Panc1 (cell line): ENCODE results near the gene SGCA. TPM values are rescaled to one million over a fixed set of nuclear protein-coding genes. Genes with fewer than 3 reads are reported as not detected.

Experiments
- ATAC-seq: fragments of 200-7000 bp; cut with Tn5 transposase; 2 replicates; pipeline ENCODE4 v1.9.1; 2020; ENCODE audit warnings: mild to moderate bottlenecking, moderate library complexity
- BruUV-seq: library from RNA; stranded (reverse); fragments of 400-500 nt; replicated peaks from 2 replicates; lab custom pipeline; 2021; lab: Mats Ljungman, UMichigan
- CTCF ChIA-PET: fragments of 300-600 bp; sonication (Branson Sonifier 250); formaldehyde crosslinking; loops from one replicate; lab custom pipeline; 2022; ENCODE audit warnings: antibody characterized with exemption; lab: Charles Lee
- POLR2A ChIA-PET: fragments of 300-600 bp; sonication (Branson Sonifier 250); formaldehyde crosslinking; loops from one replicate; lab custom pipeline; 2022; ENCODE audit warnings: antibody characterized with exemption; lab: Charles Lee
- DNase-seq: peaks from one replicate; pipeline ENCODE4 v3.0.0-alpha.2; 2010; ENCODE audit warnings: low read depth, low spot score
- H3K27ac ChIP-seq: 2 replicates; pipeline ENCODE4 v1.5.1; 2011; ENCODE audit warnings: mild to moderate bottlenecking, low read length, inconsistent platforms
- H3K27me3 ChIP-seq: fragments of 200-500 bp; sonication (Bioruptor generic); 2 replicates; pipeline ENCODE4 v1.6.0; 2014; ENCODE audit warnings: low read length, inconsistent platforms; ENCODE audit not compliant: control insufficient read depth, insufficient read depth
- H3K36me3 ChIP-seq: fragments of 200-500 bp; sonication (Bioruptor generic); 2 replicates; pipeline ENCODE4 v1.5.1; 2014; ENCODE audit warnings: inconsistent platforms, mild to moderate bottlenecking, low read length, moderate library complexity; ENCODE audit not compliant: control insufficient read depth, insufficient read depth
- H3K4me1 ChIP-seq: 2 replicates; pipeline ENCODE4 v1.5.1; 2011; ENCODE audit warnings: inconsistent platforms, mild to moderate bottlenecking, low read length, moderate library complexity; ENCODE audit not compliant: control insufficient read depth, insufficient read depth
- H3K4me3 ChIP-seq, 2 experiments: 2 replicates each; pipeline ENCODE4 v1.5.1; 2011 to 2012; ENCODE audit warnings: low read depth in 2 of 2, low read length in 2 of 2, mild to moderate bottlenecking in 2 of 2, inconsistent platforms in 1 of 2, moderate library complexity in 1 of 2
- H3K9me3 ChIP-seq: fragments of 200-500 bp; sonication (Bioruptor generic); 2 replicates; pipeline ENCODE4 v1.5.1; 2014; ENCODE audit warnings: low read depth, mild to moderate bottlenecking, inconsistent platforms, low read length, moderate library complexity; ENCODE audit not compliant: control insufficient read depth, insufficient read depth
- POLR2AphosphoS5 ChIP-seq: IDR thresholded peaks from 2 replicates; pipeline ENCODE4 v1.6.1; 2012; ENCODE audit warnings: mild to moderate bottlenecking, low read depth, low read length, moderate library complexity
- SIN3A ChIP-seq: IDR thresholded peaks from 2 replicates; pipeline ENCODE4 v1.6.1; 2012; ENCODE audit warnings: low read depth, mild to moderate bottlenecking, low read length, moderate library complexity, borderline replicate concordance; ENCODE audit not compliant: insufficient read depth
- TCF7L2 ChIP-seq: IDR thresholded peaks from 2 replicates; pipeline ENCODE4 v1.6.1; 2011; ENCODE audit warnings: mild to moderate bottlenecking, low read depth, low read length, inconsistent platforms
- in situ Hi-C: cut with HindIII; loops from 2 replicates; pipeline ENCODE4 v1.10.0; 2016; ENCODE audit warnings: low sequenced_read_pairs, low pct_unique_long_range_greater_than_20kb
- intact Hi-C: fragments of 100-400 bp; cut with micrococcal nuclease; formaldehyde crosslinking; loops from one replicate; pipeline ENCODE4 v1.10.0; 2022; ENCODE audit not compliant: unreplicated experiment
- total RNA-seq: library from RNA; stranded (reverse); gene quantifications from one replicate; pipeline ENCODE4 v1.2.1, GENCODE V29; 2021; ENCODE audit not compliant: unreplicated experiment
- TF ChIP-seq, protein P1 (sequence below), 2 experiments: IDR thresholded peaks; 2 replicates each; pipeline ENCODE4 v1.6.1; 2011 to 2012; ENCODE audit warnings: low read depth in 2 of 2, control low read depth in 1 of 2, low read length in 1 of 2, mild to moderate bottlenecking in 1 of 2, moderate library complexity in 1 of 2; ENCODE audit not compliant: insufficient read depth in 1 of 2
- TF ChIP-seq, protein P2 (sequence below): fragments of 450-650 bp; IDR thresholded peaks from 2 replicates; pipeline ENCODE4 v1.5.1; 2017; ENCODE audit warnings: mild to moderate bottlenecking

Gene SGCA
- total RNA-seq, 1 experiment from 2014 or later: not detected

DNA sequence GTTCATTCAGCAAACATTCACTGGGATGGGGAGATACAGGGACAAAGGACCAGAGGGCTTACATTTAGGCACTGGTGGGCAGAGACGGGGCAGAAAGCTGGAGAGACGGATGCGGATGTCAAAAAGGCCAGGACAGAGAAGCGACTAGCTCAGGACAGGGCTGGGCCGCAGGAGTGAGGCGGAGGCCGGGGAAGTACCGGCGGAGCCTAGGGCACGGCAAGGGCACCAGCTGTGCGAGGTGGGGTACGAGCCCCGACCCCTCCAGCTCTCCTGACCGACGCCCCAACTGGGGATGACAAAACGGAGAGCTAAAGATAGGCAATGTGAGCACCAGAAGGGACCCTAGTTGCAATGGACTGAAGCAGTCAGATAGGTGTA lies 3.9 kb upstream of the SGCA start:
- Histone ChIP-seq H3K4me3 (peak overlapping the region; percentile 65 to 91), H3K36me3 (no peaks in the 10 kb centered on the region), H3K27me3 (no peaks in the 10 kb centered on the region), H3K9me3 (no peaks in the 10 kb centered on the region), H3K4me1 (peaks cover 3% of the 10 kb centered on the region; the same call in 1 of the 2 replicates), H3K27ac (peak overlapping the region; percentile 67; the same call in 1 of the 2 replicates)
- ATAC-seq (peak; percentile 10), DNase-seq (no peak)
- TF ChIP-seq, protein P1, sequence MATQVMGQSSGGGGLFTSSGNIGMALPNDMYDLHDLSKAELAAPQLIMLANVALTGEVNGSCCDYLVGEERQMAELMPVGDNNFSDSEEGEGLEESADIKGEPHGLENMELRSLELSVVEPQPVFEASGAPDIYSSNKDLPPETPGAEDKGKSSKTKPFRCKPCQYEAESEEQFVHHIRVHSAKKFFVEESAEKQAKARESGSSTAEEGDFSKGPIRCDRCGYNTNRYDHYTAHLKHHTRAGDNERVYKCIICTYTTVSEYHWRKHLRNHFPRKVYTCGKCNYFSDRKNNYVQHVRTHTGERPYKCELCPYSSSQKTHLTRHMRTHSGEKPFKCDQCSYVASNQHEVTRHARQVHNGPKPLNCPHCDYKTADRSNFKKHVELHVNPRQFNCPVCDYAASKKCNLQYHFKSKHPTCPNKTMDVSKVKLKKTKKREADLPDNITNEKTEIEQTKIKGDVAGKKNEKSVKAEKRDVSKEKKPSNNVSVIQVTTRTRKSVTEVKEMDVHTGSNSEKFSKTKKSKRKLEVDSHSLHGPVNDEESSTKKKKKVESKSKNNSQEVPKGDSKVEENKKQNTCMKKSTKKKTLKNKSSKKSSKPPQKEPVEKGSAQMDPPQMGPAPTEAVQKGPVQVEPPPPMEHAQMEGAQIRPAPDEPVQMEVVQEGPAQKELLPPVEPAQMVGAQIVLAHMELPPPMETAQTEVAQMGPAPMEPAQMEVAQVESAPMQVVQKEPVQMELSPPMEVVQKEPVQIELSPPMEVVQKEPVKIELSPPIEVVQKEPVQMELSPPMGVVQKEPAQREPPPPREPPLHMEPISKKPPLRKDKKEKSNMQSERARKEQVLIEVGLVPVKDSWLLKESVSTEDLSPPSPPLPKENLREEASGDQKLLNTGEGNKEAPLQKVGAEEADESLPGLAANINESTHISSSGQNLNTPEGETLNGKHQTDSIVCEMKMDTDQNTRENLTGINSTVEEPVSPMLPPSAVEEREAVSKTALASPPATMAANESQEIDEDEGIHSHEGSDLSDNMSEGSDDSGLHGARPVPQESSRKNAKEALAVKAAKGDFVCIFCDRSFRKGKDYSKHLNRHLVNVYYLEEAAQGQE (IDR thresholded peaks at IDR 0.05; ENCODE audit: insufficient read depth in 1 of 2, low read depth in 2 of 2, low read length in 1 of 2): no peak
- TF ChIP-seq POLR2AphosphoS5: no peak
- no peak for TF ChIP-seq TCF7L2
- TF ChIP-seq, protein P2, sequence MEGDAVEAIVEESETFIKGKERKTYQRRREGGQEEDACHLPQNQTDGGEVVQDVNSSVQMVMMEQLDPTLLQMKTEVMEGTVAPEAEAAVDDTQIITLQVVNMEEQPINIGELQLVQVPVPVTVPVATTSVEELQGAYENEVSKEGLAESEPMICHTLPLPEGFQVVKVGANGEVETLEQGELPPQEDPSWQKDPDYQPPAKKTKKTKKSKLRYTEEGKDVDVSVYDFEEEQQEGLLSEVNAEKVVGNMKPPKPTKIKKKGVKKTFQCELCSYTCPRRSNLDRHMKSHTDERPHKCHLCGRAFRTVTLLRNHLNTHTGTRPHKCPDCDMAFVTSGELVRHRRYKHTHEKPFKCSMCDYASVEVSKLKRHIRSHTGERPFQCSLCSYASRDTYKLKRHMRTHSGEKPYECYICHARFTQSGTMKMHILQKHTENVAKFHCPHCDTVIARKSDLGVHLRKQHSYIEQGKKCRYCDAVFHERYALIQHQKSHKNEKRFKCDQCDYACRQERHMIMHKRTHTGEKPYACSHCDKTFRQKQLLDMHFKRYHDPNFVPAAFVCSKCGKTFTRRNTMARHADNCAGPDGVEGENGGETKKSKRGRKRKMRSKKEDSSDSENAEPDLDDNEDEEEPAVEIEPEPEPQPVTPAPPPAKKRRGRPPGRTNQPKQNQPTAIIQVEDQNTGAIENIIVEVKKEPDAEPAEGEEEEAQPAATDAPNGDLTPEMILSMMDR: no peak; the same call in 1 of the 2 replicates
- TF ChIP-seq SIN3A: no peak
- no TSS peak for BruUV-seq
- in situ Hi-C loops: no loop called here
- ChIA-PET POLR2A (interaction anchor here (0.6 to 0.7 kb wide), 2 partner anchors 13 to 16 kb away, joined by 3 read pairs; no protein-coding TSS in a partner anchor), CTCF (interaction anchor here (0.6 to 2.0 kb wide), 7 partner anchors 8 to 68 kb away, joined by 3 to 11 read pairs (median 4); no protein-coding TSS in a partner anchor)
- intact Hi-C loops: loop anchor here (1.0 kb wide), 1 partner anchor 22 kb away; no protein-coding TSS in a partner anchor

GRCh38 chr17:50162466-50163254 lies 3.1 kb upstream of the SGCA start:
- H3K27ac ChIP-seq: no peak overlapping the region
- H3K27me3 ChIP-seq: no peaks in the 10 kb centered on the region
- peaks cover 3% of the 10 kb centered on the region; the same call in 1 of the 2 replicates for H3K4me1 ChIP-seq
- H3K4me3 ChIP-seq: no peak overlapping the region
- DNase-seq (no peak), ATAC-seq (no peak)
- BruUV-seq: no TSS peak
- ChIA-PET POLR2A (no interaction called here), CTCF (interaction anchor here (0.6 to 1.8 kb wide), 5 partner anchors 15 to 69 kb away, joined by 3 to 7 read pairs (median 4); no protein-coding TSS in a partner anchor)
- TF ChIP-seq POLR2AphosphoS5 (no peak), SIN3A (no peak), TCF7L2 (no peak)
- TF ChIP-seq, protein P2: no peak
- TF ChIP-seq, protein P1 (IDR thresholded peaks at IDR 0.05; ENCODE audit: insufficient read depth in 1 of 2, low read depth in 2 of 2, low read length in 1 of 2): no peak
- no peaks in the 10 kb centered on the region for H3K36me3 ChIP-seq
- in situ Hi-C loops (no loop called here), intact Hi-C loops (no loop called here)
- H3K9me3 ChIP-seq: no peaks in the 10 kb centered on the region
